Heart right ventricle (tissue), 16 donors: ENCODE results near the gene PLA2G4B. TPM values are rescaled to one million over a fixed set of nuclear protein-coding genes. Genes with fewer than 3 reads are reported as not detected.

Experiments
- ATAC-seq, 8 donors: fragments of 200-7000 bp; cut with Tn5 transposase; one replicate each; pipeline ENCODE4 v1.9.1; 2020; ENCODE audit warnings: mild to moderate bottlenecking in 8 of 8, moderate library complexity in 8 of 8, moderate number of reproducible peaks in 1 of 8
- DNase-seq, 2 donors: peaks; one replicate each; pipeline ENCODE4 v3.0.0-alpha.2; 2020
- H3K27ac ChIP-seq, 10 donors: fragments of 200-600 bp; sonication (generic) in 2 of 10; one replicate each; pipeline versions ENCODE4 v1.5.0 to v1.8.0; 2020 to 2022; ENCODE audit warnings: mild to moderate bottlenecking in 3 of 10
- H3K27me3 ChIP-seq, 7 donors: fragments of 200-600 bp; one replicate each; pipeline ENCODE4 v1.8.0; 2021 to 2022; ENCODE audit warnings: mild to moderate bottlenecking in 2 of 7
- H3K36me3 ChIP-seq, 9 donors: fragments of 200-600 bp; sonication (generic) in 1 of 9; one replicate each; pipeline versions ENCODE4 v1.5.0 to v1.8.0; 2020 to 2022; ENCODE audit warnings: mild to moderate bottlenecking in 2 of 9
- H3K4me1 ChIP-seq, 9 donors: fragments of 200-600 bp; sonication (generic) in 1 of 9; one replicate each; pipeline versions ENCODE4 v1.5.0 to v1.8.0; 2020 to 2022; ENCODE audit warnings: mild to moderate bottlenecking in 4 of 9
- H3K4me3 ChIP-seq, 10 donors: fragments of 200-600 bp; sonication (generic) in 2 of 10; one replicate each; pipeline versions ENCODE4 v1.5.0 to v1.8.0; 2020 to 2022; ENCODE audit warnings: mild to moderate bottlenecking in 7 of 10, moderate library complexity in 2 of 10
- H3K9me3 ChIP-seq, 11 donors: fragments of 200-600 bp in 10 of 11; sonication (generic) in 2 of 11; one replicate each; pipeline versions ENCODE4 v1.5.0 to v1.8.0; 2013 to 2022; ENCODE audit warnings: mild to moderate bottlenecking in 2 of 11, control low read depth in 1 of 11, moderate library complexity in 1 of 11
- CTCF ChIP-seq, 9 donors: fragments of 200-600 bp; sonication (generic) in 2 of 9; IDR thresholded peaks; one replicate each; pipeline versions ENCODE4 v1.5.0 to v1.8.0; 2021 to 2022; ENCODE audit warnings: antibody characterized with exemption in 9 of 9, mild to moderate bottlenecking in 5 of 9, moderate library complexity in 1 of 9
- WGBS, 2 donors: extraction: QIAGEN DNeasy Blood & Tissue Kit; methylation state at CpG; one replicate each; pipeline ENCODE4 v1.1.7; 2013; ENCODE audit warnings: inconsistent platforms in 1 of 2; 5-methylcytosine and 5-hydroxymethylcytosine counted together
- intact Hi-C, 10 donors: fragments of 100-400 bp; cut with DNase I; formaldehyde crosslinking; loops; one replicate each; pipeline versions ENCODE4 v1.11.1 to v1.14.2; 2022
- polyA plus RNA-seq, 2 donors: library from polyadenylated mRNA; stranded (reverse); fragments of 200-250 nt; gene quantifications; one replicate each; pipeline ENCODE4 v1.2.3, GENCODE V29; 2013
- total RNA-seq, 10 donors: library from RNA; stranded (reverse); fragmentation: NEBNext Ultra II Directional in 3 of 10; extraction: Animal tissue kit (Norgen Biotek cat#: 25700) in 3 of 10; gene quantifications; one replicate each; pipeline versions ENCODE4 v1.2.1 to v1.2.4, GENCODE V29; 2021 to 2023
- donor health status: Arrhythmogenic right ventricular cardiomyopathy.
- donor health status: ischemic (EF 13 %, LVEDD 7.1; RV severe dilation, severe dysfunction).
- donor health status: healthy with polysubstance abuse.
- donor health status: DM: no; HTN: yes; CAD: no.
- donor health status: DM: no; HTN: no; CAD: no.
- donor health status: ischemic (EF 25% LVEDD 6.9; RV normal size, moderate dysfunction).
- donor health status: ischemic (EF 25% LVEDD 5.7; RV mildly dilated, moderate dysfunction).
- donor health status: healthy.
- donor health status: DM: yes; HTN: yes; CAD: no.
- donor health status: Ischemic cardiomyopathy.
- donor health status: ischemic (EF 35%, LVEDD 5.7; RV mildly dilated, moderate dysfunction).
- donor health status: nonischemic (EF 11% LVEDD 7.7; RV severe dilation, severe dysfunction).
- donor health status: DM: yes; HTN: yes; CAD: no.
- donor health status: PGD.
- donor health status: ischemic (EF 29% LVEDD 5.4; RV normal size, mild dysfunction).
- donor health status: nonischemic (EF 23%, LVEDD 6.1; RV moderate dilation, normal function).

Gene PLA2G4B
- total and polyA plus RNA-seq, 12 donors, result 1.6 to 16.0 (median 3.2) TPM

- intact Hi-C loops, result no loop called here
- Histone ChIP-seq H3K4me1 (peaks cover 2 to 20% (median 14%) of the 10 kb centered on the region in 9 donors), H3K4me3 (no peak overlapping the region), H3K27ac (no peak overlapping the region), H3K36me3 (no peaks in the 10 kb centered on the region), H3K9me3 (no peaks in the 10 kb centered on the region), H3K27me3 (peaks cover 0 to 8% (median 0%) of the 10 kb centered on the region in 7 donors)
- TF ChIP-seq CTCF (IDR thresholded peaks at IDR 0.05), result no peak
- DNase-seq (no peak), ATAC-seq (no peak)
- 94 to 96% methylated on average over 7 of the region's 7 CpGs for WGBS, 2 donors
Measured at GRCh38 chr15:41886741-41887140, 48.1 kb downstream of the PLA2G4B start.

- DNase-seq (no peak), ATAC-seq (no peak)
- no peaks in the 10 kb centered on the region for H3K36me3 ChIP-seq
- no peak overlapping the region for H3K4me3 ChIP-seq
- no peaks in the 10 kb centered on the region for H3K9me3 ChIP-seq
- H3K27me3 ChIP-seq, result peaks cover 0 to 4% (median 0%) of the 10 kb centered on the region in 7 donors
- 96 to 97% methylated on average over 10 of the region's 10 CpGs for WGBS, 2 donors
- intact Hi-C loops, result no loop called here
- no peak for TF ChIP-seq CTCF (IDR thresholded peaks at IDR 0.05)
- H3K4me1 ChIP-seq, result peaks cover under 1 to 20% (median 12%) of the 10 kb centered on the region in 9 donors
- no peak overlapping the region for H3K27ac ChIP-seq
Measured at GRCh38 chr15:41887161-41887560, 48.5 kb downstream of the PLA2G4B start.

- TF ChIP-seq CTCF (IDR thresholded peaks at IDR 0.05), result no peak
- no peak overlapping the region for H3K27ac ChIP-seq
- H3K4me1 ChIP-seq, result peaks cover 2 to 17% (median 12%) of the 10 kb centered on the region in 9 donors
- no peak overlapping the region for H3K4me3 ChIP-seq
- no peaks in the 10 kb centered on the region for H3K27me3 ChIP-seq
- DNase-seq (no peak), ATAC-seq (no peak)
- intact Hi-C loops, result no loop called here
- no peaks in the 10 kb centered on the region for H3K9me3 ChIP-seq
- H3K36me3 ChIP-seq, result no peaks in the 10 kb centered on the region
- WGBS, 2 donors, result 87 to 91% methylated on average over 9 of the region's 9 CpGs
Measured at GRCh38 chr15:41887893-41888292, 49.2 kb downstream of the PLA2G4B start.

- intact Hi-C loops, result no loop called here
- Histone ChIP-seq H3K4me3 (no peak overlapping the region), H3K9me3 (no peaks in the 10 kb centered on the region), H3K4me1 (peaks cover 3 to 21% (median 12%) of the 10 kb centered on the region in 9 donors), H3K27ac (no peak overlapping the region), H3K27me3 (no peaks in the 10 kb centered on the region), H3K36me3 (no peaks in the 10 kb centered on the region)
- 86 to 89% methylated on average over 7 of the region's 7 CpGs for WGBS, 2 donors
- no peak for DNase-seq
- no peak for ATAC-seq
- TF ChIP-seq CTCF (IDR thresholded peaks at IDR 0.05), result no peak
Measured at GRCh38 chr15:41888662-41889253, 50.1 kb downstream of the PLA2G4B start.
